Large intestine (tissue), 3 donors: ENCODE measurements around the gene MYADM. TPM values are rescaled to one million over a fixed set of nuclear protein-coding genes. Genes with fewer than 3 reads are reported as not detected.

ENCODE experiments used
- DNase-seq, 2 donors: peaks; one replicate each; pipeline versions ENCODE4 v3.0.0 to v3.0.0-alpha.2; 2013
- H3K27ac ChIP-seq: one replicate; pipeline ENCODE4 v1.5.1; 2013; ENCODE audit warnings: low read length
- H3K27me3 ChIP-seq: 2 replicates; pipeline ENCODE4 v1.6.1; 2013; ENCODE audit warnings: low read length; ENCODE audit not compliant: control insufficient read depth, insufficient read depth
- H3K36me3 ChIP-seq: 2 replicates; pipeline ENCODE4 v1.6.1; 2013; ENCODE audit warnings: low read length; ENCODE audit not compliant: control insufficient read depth, insufficient read depth
- H3K4me1 ChIP-seq: one replicate; pipeline ENCODE4 v1.6.1; 2013; ENCODE audit warnings: low read length; ENCODE audit not compliant: control insufficient read depth, insufficient read depth
- H3K4me3 ChIP-seq: one replicate; pipeline ENCODE4 v1.5.1; 2013; ENCODE audit warnings: low read length
- H3K9me3 ChIP-seq: one replicate; pipeline ENCODE4 v1.6.1; 2013; ENCODE audit warnings: mild to moderate bottlenecking, low read depth, low read length, moderate library complexity; ENCODE audit not compliant: control insufficient read depth
- WGBS: methylation state at CpG from one replicate; pipeline ENCODE4 v1.1.5; 2013; ENCODE audit warnings: low lambda C conversion rate; ENCODE audit not compliant: insufficient coverage; 5-methylcytosine and 5-hydroxymethylcytosine counted together
- polyA plus RNA-seq: library from polyadenylated mRNA; unstranded; fragments of 120-200 nt; gene quantifications from one replicate; pipeline ENCODE4 v1.2.1, GENCODE V29; 2013

The MYADM gene
- polyA plus RNA-seq, 1 donor, result 87.7 TPM

- H3K27ac ChIP-seq, result no peak overlapping the region
- no peaks in the 10 kb centered on the region for H3K36me3 ChIP-seq
- H3K4me3 ChIP-seq, result no peak overlapping the region
- DNase-seq, result no peak
- 0% methylated on average over 1 of the region's 47 CpGs for WGBS
- peaks cover 63% of the 10 kb centered on the region for H3K27me3 ChIP-seq
- H3K4me1 ChIP-seq, result no peaks in the 10 kb centered on the region
- peaks cover 4% of the 10 kb centered on the region for H3K9me3 ChIP-seq
These were observed 41.9 kb downstream of the MYADM start for GRCh38 chr19:53909471-53910169.

- no peak overlapping the region for H3K4me3 ChIP-seq
- no peaks in the 10 kb centered on the region for H3K4me1 ChIP-seq
- H3K27me3 ChIP-seq, result peaks cover 59% of the 10 kb centered on the region
- H3K9me3 ChIP-seq, result peaks cover 4% of the 10 kb centered on the region
- no peaks in the 10 kb centered on the region for H3K36me3 ChIP-seq
- WGBS, result no CpG with 5 or more reads among the region's 13 CpGs
- DNase-seq, result no peak
- H3K27ac ChIP-seq, result no peak overlapping the region
These were observed 42.5 kb downstream of the MYADM start for GRCh38 chr19:53910170-53910518.

GRCh38 chr19:53912653-53913052 lies 45.0 kb downstream of the MYADM start:
- H3K27me3 ChIP-seq, result peaks cover 43% of the 10 kb centered on the region
- H3K4me3 ChIP-seq, result no peak overlapping the region
- WGBS, result no CpG with 5 or more reads among the region's 18 CpGs
- no peak for DNase-seq
- no peaks in the 10 kb centered on the region for H3K36me3 ChIP-seq
- H3K9me3 ChIP-seq, result peaks cover 4% of the 10 kb centered on the region
- no peak overlapping the region for H3K27ac ChIP-seq
- H3K4me1 ChIP-seq, result no peaks in the 10 kb centered on the region

GRCh38 chr19:53915000-53915399 lies 47.3 kb downstream of the MYADM start:
- Histone ChIP-seq H3K4me3 (no peak overlapping the region), H3K36me3 (no peaks in the 10 kb centered on the region), H3K9me3 (no peaks in the 10 kb centered on the region), H3K27me3 (peaks cover 22% of the 10 kb centered on the region), H3K4me1 (no peaks in the 10 kb centered on the region), H3K27ac (no peak overlapping the region)
- DNase-seq, result no peak
- WGBS, result 56% methylated on average over 5 of the region's 8 CpGs

GRCh38 chr19:53916004-53916403 lies 48.3 kb downstream of the MYADM start:
- no peak for DNase-seq
- Histone ChIP-seq H3K4me1 (no peaks in the 10 kb centered on the region), H3K27ac (no peak overlapping the region), H3K4me3 (no peak overlapping the region), H3K36me3 (no peaks in the 10 kb centered on the region), H3K27me3 (peaks cover 12% of the 10 kb centered on the region), H3K9me3 (no peaks in the 10 kb centered on the region)
- 70% methylated on average over 2 of the region's 6 CpGs for WGBS

GRCh38 chr19:53917356-53917755 lies 49.7 kb downstream of the MYADM start:
- Histone ChIP-seq H3K27ac (no peak overlapping the region), H3K36me3 (no peaks in the 10 kb centered on the region), H3K9me3 (no peaks in the 10 kb centered on the region), H3K27me3 (peaks cover under 1% of the 10 kb centered on the region), H3K4me1 (no peaks in the 10 kb centered on the region), H3K4me3 (no peak overlapping the region)
- DNase-seq, result no peak
- 88% methylated on average over 3 of the region's 7 CpGs for WGBS

Other genes starting within 250 kb of the MYADM start
- not detected for gene DPRX, start 235.9 kb upstream of the MYADM start, polyA plus RNA-seq
- gene NLRP12, start 43.6 kb upstream of the MYADM start, polyA plus RNA-seq, result 0.03 TPM
- gene PRKCG, start 14.3 kb downstream of the MYADM start, polyA plus RNA-seq, result 0.67 TPM
- gene CACNG7, start 41.4 kb downstream of the MYADM start, polyA plus RNA-seq, result 1.4 TPM
- 0.15 TPM for gene CACNG8, start 95.1 kb downstream of the MYADM start, polyA plus RNA-seq
- gene CACNG6, start 123.8 kb downstream of the MYADM start, polyA plus RNA-seq, result 0.04 TPM
- not detected for gene VSTM1, start 196.0 kb downstream of the MYADM start, polyA plus RNA-seq
- gene TARM1, start 213.5 kb downstream of the MYADM start, polyA plus RNA-seq, result not detected
- gene OSCAR, start 232.9 kb downstream of the MYADM start, polyA plus RNA-seq, result 0.31 TPM
- gene NDUFA3, start 235.0 kb downstream of the MYADM start, polyA plus RNA-seq, result 132 TPM
- gene TFPT, start 247.8 kb downstream of the MYADM start, polyA plus RNA-seq, result 16.6 TPM
- gene PRPF31, start 247.9 kb downstream of the MYADM start, polyA plus RNA-seq, result 48.6 TPM